ENCODE data around the gene RAB22A. TPM values are rescaled to one million over a fixed set of nuclear protein-coding genes. Genes with fewer than 3 reads are reported as not detected.

The RAB22A gene
- total RNA-seq, 4 donors from 2014 or later: 4.2 to 25.9 (median 20.7) TPM

DNA sequence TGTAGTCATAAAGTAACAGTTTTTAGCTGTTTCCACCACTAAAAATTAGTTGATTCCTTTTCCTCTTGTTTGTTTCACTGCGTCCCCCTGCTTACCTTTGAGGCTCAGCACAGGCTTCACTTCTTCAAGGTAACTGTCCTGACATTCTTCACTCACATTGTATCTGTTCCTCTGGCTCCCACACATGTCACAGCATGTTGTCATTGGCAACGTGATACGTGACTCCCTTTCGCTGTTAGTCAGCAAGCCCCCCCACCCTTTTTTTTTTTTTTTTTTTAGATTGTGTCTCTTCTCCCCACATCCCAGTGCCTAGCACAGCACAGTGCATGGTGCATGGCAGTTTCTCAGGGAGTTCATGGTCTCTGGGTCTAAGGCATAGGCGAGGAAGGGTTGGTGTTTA is 92.8 kb downstream of the RAB22A start:
- Histone ChIP-seq H3K27me3 (no peaks in the 10 kb centered on the region), H3K4me3 (no peak overlapping the region), H3K36me3 (no peaks in the 10 kb centered on the region), H3K27ac (no peak overlapping the region), H3K9me3 (no peaks in the 10 kb centered on the region), H3K4me1 (peaks cover 0 to 23% (median 5%) of the 10 kb centered on the region in 4 donors)
- DNase-seq: no peak
- in situ Hi-C loops (cut with MboI; ENCODE audit: low pct_ligation_motif_present in 1 of 4, low pct_unique_long_range_greater_than_20kb in 1 of 4, low sequenced_read_pairs in 3 of 4): loop anchor here in 1 of 4 donors (25.0 kb wide), 1 partner anchor 90 kb away; the partner anchor contains the start of gene RAB22A
- 72 to 79% methylated on average over 4 to 5 of the region's 5 CpGs for WGBS, 2 donors (ENCODE audit: low coverage in 1 of 2)
- no peak for TF ChIP-seq EP300 (IDR thresholded peaks at IDR 0.05; ENCODE audit: low read depth)
- TF ChIP-seq, protein P1, sequence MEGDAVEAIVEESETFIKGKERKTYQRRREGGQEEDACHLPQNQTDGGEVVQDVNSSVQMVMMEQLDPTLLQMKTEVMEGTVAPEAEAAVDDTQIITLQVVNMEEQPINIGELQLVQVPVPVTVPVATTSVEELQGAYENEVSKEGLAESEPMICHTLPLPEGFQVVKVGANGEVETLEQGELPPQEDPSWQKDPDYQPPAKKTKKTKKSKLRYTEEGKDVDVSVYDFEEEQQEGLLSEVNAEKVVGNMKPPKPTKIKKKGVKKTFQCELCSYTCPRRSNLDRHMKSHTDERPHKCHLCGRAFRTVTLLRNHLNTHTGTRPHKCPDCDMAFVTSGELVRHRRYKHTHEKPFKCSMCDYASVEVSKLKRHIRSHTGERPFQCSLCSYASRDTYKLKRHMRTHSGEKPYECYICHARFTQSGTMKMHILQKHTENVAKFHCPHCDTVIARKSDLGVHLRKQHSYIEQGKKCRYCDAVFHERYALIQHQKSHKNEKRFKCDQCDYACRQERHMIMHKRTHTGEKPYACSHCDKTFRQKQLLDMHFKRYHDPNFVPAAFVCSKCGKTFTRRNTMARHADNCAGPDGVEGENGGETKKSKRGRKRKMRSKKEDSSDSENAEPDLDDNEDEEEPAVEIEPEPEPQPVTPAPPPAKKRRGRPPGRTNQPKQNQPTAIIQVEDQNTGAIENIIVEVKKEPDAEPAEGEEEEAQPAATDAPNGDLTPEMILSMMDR (IDR thresholded peaks at IDR 0.05): no peak
- TF ChIP-seq POLR2AphosphoS5 (IDR thresholded peaks at IDR 0.05): no peak
- no peak for TF ChIP-seq POLR2A (IDR thresholded peaks at IDR 0.05)
- intact Hi-C loops (cut with DNase I; ENCODE audit: low total_unique reads): no loop called here

- Histone ChIP-seq H3K36me3 (no peaks in the 10 kb centered on the region), H3K4me1 (peaks cover 0 to 28% (median 5%) of the 10 kb centered on the region in 4 donors), H3K27ac (no peak overlapping the region), H3K27me3 (no peaks in the 10 kb centered on the region), H3K4me3 (no peak overlapping the region), H3K9me3 (no peaks in the 10 kb centered on the region)
- no peak for DNase-seq
- TF ChIP-seq, protein P1 (IDR thresholded peaks at IDR 0.05): no peak
- TF ChIP-seq POLR2A (IDR thresholded peaks at IDR 0.05) (no peak), EP300 (IDR thresholded peaks at IDR 0.05; ENCODE audit: low read depth) (no peak), POLR2AphosphoS5 (IDR thresholded peaks at IDR 0.05) (no peak)
- 75 to 84% methylated on average over 5 of the region's 5 CpGs for WGBS, 2 donors (ENCODE audit: low coverage in 1 of 2)
- in situ Hi-C loops (cut with MboI; ENCODE audit: low pct_ligation_motif_present in 1 of 4, low pct_unique_long_range_greater_than_20kb in 1 of 4, low sequenced_read_pairs in 3 of 4) (loop anchor here in 1 of 4 donors (25.0 kb wide), 1 partner anchor 91 kb away; the partner anchor contains the start of gene RAB22A), intact Hi-C loops (cut with DNase I; ENCODE audit: low total_unique reads) (no loop called here)
Measured at GRCh38 chr20:58402827-58403226, 93.3 kb downstream of the RAB22A start.

GRCh38 chr20:58403272-58403671 is 93.8 kb downstream of the RAB22A start:
- 77 to 86% methylated on average over 3 of the region's 3 CpGs for WGBS, 2 donors (ENCODE audit: low coverage in 1 of 2)
- intact Hi-C loops (cut with DNase I; ENCODE audit: low total_unique reads): no loop called here

GRCh38 chr20:58405504-58406291 is 96.2 kb downstream of the RAB22A start:
- intact Hi-C loops (cut with DNase I; ENCODE audit: low total_unique reads) (no loop called here), in situ Hi-C loops (cut with MboI; ENCODE audit: low pct_ligation_motif_present in 1 of 4, low pct_unique_long_range_greater_than_20kb in 1 of 4, low sequenced_read_pairs in 3 of 4) (loop anchor here in 1 of 4 donors (25.0 kb wide), 1 partner anchor 93 kb away; the partner anchor contains the start of gene RAB22A)
- peaks cover 0 to 51% (median 20%) of the 10 kb centered on the region in 4 donors for H3K4me1 ChIP-seq
- TF ChIP-seq EP300 (IDR thresholded peaks at IDR 0.05; ENCODE audit: low read depth): no peak
- H3K36me3 ChIP-seq: no peaks in the 10 kb centered on the region
- no peak overlapping the region for H3K27ac ChIP-seq
- no peak for DNase-seq
- WGBS, 2 donors (ENCODE audit: low coverage in 1 of 2): 69 to 81% methylated on average over 3 to 10 of the region's 11 CpGs
- H3K27me3 ChIP-seq: no peaks in the 10 kb centered on the region
- H3K4me3 ChIP-seq: no peak overlapping the region
- H3K9me3 ChIP-seq: no peaks in the 10 kb centered on the region

More at GRCh38 chr20:58403272-58403671, 93.8 kb downstream of the RAB22A start:
- Histone ChIP-seq H3K27me3 (no peaks in the 10 kb centered on the region), H3K9me3 (no peaks in the 10 kb centered on the region), H3K4me1 (peaks cover 0 to 33% (median 7%) of the 10 kb centered on the region in 4 donors), H3K36me3 (no peaks in the 10 kb centered on the region), H3K27ac (no peak overlapping the region), H3K4me3 (no peak overlapping the region)
- in situ Hi-C loops (cut with MboI; ENCODE audit: low pct_ligation_motif_present in 1 of 4, low pct_unique_long_range_greater_than_20kb in 1 of 4, low sequenced_read_pairs in 3 of 4): loop anchor here in 1 of 4 donors (25.0 kb wide), 1 partner anchor 91 kb away; the partner anchor contains the start of gene RAB22A
- no peak for DNase-seq
- TF ChIP-seq POLR2A (IDR thresholded peaks at IDR 0.05): no peak
- no peak for TF ChIP-seq EP300 (IDR thresholded peaks at IDR 0.05; ENCODE audit: low read depth)
- TF ChIP-seq, protein P1 (IDR thresholded peaks at IDR 0.05): no peak
- TF ChIP-seq POLR2AphosphoS5 (IDR thresholded peaks at IDR 0.05): no peak
